Stimulated activated CD4-positive, alpha-beta T cell treated with anti-CD3 and anti-CD28 coated beads, Interleukin-12 subunit alpha, Interleukin-12 subunit beta, amount 100 ng/mL, for 48 hours (primary cell): ENCODE measurements around the gene HSD3B2.
A peak's percentile ranks its signal among the peaks of the same experiment; 100 is the strongest.

ENCODE experiments used
- DNase-seq, 3 donors: peaks; one replicate each; pipeline ENCODE4 v3.0.0-alpha.2; 2020; ENCODE audit warnings: low read depth in 2 of 3, low spot score in 1 of 3

Gene HSD3B2

DNA sequence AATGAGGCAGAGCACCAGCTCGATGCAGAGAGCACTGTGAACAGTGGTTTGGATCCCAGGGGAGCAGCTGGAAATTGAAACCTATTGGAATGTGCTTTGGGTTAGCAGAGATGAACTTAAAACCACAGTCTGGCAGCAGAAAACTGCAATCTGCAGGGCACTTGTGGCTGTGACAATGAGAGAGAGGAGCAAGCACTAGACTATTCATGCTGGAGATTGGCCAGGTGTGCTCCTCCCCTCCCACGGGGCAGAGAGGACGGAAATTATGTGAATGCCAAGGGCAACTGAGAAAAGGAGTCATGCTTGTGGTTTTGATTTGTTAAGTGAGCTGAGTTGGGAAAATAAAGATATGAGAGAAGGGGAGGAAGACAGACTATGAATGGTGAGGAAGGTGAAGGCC is 38.1 kb downstream of the HSD3B2 start:
- DNase-seq: peak in 1 of 3 donors; percentile 11

DNA sequence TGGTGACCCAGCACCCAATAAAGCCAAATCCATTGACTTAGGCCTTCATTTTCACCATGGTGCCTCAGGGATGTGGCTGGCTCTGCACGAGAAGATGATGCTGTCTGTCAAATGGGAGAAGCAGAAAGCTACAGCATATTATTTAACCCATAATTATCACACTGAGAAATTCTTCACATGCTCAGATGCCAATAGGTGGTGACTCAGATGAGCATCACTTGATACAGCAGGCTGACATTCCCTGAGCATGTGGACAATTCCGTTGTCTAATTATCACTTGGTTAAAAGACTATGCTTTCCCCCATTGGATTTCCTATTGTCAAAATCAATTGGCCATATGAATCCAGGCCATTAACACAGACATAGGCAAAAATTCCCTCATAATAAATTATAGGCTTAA is 48.0 kb downstream of the HSD3B2 start:
- DNase-seq: no peak

DNA sequence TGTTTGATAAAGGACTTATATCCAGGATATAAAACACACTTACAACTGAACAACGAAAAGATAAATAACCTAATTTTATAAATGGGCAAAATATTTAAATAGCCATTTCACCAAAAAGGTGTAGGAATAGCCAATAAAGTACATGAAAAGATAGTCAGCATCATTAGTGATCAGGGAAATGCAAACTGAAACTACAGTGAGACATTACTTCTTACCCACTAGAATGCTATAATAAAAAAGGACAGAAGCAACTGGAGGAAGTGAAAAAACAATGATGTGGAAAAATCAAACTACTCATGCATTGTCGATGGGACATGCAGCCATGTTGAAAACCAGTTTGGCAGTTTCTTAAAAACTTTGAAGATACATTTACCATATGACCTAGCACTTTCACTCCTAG is 48.6 kb downstream of the HSD3B2 start:
- no peak for DNase-seq

DNA sequence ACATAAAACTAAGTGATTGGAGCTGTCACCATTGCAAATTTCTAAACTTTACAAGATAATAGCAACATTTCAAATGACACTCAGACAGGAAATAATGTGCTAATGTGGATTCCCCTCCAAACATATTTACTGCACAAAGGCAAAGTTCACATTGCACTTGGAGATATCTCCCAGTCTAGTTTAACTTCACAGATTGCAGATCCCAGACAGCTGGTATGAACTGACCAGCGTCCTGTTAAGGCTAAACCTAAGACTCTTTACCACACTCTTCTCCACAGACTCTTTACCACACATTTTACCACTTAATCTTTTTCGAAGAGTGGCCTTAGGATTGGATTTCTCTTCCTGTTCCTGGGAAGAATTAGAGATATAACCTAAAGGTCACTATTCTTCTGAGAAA is 51.5 kb downstream of the HSD3B2 start:
- no peak for DNase-seq

DNA sequence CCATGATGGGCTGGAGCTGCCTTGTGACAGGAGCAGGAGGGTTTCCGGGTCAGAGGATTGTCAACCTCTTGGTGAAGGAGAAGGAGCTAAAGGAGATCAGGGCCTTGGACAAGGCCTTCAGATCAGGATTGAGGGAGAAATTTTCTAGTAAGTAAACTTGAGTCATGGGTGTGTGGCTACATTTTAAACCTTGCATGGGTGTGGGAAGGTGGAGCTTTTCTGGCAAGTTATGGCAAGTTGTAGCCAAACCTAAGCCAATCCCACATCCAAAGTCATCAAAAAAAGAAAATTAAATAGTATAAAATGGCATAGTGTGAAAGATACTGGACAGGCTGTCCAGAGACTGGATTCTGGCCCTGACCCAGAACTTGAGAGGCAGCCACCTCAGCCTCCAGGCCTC is 52.3 kb downstream of the HSD3B2 start:
- no peak for DNase-seq

DNA sequence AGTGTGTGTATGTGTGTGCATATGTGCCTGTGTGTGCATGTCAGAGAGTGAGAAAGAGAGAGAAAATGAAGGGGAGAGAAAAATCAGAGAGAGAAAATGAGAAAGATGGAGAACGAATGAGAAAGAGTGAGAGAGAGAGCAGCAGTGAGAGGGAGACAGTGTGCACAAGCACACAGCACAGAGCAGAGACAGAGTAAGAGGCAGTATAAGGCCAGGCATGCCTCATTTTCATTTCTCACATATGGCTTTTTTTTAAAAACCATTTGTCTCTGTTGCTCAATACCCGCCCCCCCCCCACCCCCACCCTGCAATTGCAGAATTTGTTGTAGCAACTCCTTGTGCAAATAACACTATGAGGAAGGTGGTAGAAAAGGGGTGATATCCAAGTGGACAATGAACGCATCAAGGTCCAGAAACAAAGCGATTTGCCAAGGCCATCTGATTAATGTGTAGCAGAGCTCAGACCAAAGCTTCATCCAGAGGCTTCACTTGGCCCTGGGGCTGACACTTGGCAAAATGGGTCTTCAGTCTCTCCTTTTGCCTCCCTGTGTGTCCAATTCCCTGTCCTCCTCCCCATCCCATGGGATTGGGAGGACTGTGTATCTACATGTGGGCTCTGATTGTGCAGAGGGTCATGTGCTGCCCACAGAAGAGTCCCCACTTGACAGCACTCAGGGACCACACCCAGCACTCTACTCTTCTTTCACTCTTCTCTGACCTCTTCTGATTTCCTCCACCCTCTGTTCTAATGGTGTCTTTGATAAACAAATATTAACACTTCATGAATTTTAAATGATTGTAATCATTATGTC is 53.1 kb downstream of the HSD3B2 start:
- no peak for DNase-seq

DNA sequence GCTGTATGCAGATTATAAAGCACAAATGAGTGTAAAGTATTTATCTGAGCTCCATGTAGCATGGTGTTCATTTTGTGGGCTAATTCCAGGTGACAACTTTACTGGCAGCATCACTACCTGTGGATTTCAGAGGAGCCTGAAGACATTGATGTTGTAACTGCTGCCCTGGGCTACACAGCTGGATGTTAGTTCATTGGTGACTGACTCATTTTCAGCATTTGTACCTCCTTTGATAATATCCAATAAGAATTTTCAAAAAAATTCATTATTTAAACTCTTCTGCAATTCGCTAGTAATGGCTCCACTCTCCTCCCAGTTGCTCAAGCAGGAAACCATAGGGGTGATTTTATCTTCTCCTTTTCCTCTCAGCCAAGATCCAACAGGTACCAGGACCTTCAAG is 54.8 kb downstream of the HSD3B2 start:
- DNase-seq: no peak

DNA sequence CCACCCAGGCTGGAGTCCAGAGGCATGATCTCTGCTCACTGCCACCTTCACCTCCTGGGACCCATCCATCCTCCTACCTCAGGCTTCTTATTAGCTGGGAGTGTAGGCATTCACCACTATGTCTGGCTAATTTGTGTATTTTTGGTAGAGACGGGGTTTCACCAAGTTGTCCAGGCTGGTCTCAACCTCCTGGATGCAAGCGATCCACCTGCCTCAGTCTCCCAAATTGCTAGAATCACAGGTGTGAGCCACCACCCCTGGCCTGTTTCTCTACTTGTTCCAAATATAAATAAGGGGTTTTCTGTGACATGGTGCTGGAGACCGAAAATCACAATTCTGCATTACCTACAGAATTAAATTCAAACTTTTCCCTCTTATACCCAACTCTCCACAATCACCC is 55.4 kb downstream of the HSD3B2 start:
- no peak for DNase-seq

DNA sequence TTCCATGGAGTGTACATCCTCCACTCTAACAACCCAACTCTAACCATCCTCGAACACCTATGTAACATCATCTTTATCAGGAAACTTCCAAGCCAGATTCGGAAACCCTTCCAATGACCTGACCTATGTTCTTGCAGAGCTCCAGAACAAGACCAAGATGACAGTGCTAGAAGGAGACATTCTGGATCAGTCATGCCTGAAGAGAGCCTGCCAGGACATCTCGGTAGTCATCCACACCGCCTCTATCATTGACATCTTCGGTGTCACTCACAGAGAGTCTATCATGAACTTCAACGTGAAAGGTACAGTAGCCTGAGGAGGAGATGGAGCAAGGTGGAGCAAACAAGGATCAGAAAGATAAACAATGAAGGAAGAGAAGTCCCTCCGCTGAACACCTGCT is 56.0 kb downstream of the HSD3B2 start:
- DNase-seq: no peak

DNA sequence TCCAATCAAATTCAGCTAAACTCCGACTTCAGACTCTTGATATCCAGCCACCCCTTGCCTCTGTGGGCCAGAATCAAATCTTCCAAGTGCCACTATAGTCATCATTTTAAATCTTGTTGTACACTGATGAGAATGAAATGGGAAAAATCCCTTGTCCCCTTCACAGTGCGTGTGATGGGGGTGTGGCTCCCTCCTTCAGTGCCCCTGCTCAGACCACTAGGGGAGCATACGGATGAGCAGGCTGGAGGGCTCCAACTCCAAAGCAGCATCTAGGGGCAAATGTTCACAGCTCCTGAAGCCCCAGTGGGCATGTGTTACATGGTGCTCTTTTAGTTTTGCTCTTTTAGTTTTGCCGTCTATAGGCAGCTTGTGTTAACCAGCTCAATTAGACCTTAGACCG is 56.6 kb downstream of the HSD3B2 start:
- DNase-seq: no peak

DNA sequence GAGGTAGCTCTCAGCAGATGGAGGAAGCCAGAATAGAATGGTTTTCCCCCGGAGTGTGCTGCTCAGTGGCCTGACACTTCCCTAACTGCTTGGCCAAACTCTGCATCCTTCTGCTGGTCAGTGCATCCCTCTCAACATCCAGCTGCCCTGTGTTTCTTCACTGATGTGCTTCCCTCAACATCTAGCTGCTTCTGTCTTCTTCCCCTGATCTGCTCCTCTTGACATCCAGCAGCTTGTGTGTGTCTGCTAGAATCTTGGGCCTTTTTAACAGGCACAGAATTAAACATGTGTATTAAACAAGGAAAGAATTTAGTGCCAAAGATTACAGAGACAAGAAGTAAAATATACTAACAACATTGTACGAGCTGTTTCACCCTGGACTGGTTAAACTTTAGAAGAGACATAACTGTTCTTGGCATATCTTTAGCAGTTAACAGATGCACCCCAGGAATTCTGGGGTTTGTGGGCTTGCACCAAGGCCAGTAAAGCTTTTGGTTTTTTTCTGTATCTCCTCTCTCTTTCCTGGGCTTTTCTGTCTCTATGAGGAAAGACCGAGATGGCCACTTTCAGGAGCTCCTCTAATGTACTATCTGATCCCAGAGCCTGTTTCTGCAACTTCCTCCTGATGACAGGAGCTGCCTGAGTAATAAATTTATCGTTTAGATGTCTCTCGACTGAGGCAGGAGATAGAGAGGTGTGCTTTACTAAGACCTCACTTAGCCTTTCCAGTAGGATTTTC is 57.3 kb downstream of the HSD3B2 start:
- DNase-seq: no peak
